A549 (cell line): Measurements from ENCODE around the gene ADGRD1.

Source experiments
- EHF ChIP-seq: fragments of 250-450 bp; sonication (Bioruptor Pico); IDR thresholded peaks from 2 replicates; pipeline ENCODE4 v1.5.0; 2020; ENCODE audit warnings: mild to moderate bottlenecking
- EHMT2 ChIP-seq: fragments of 200-600 bp; sonication (generic); IDR thresholded peaks from 2 replicates; pipeline ENCODE4 v1.6.1; 2016; ENCODE audit warnings: antibody characterized with exemption, low read depth, mild to moderate bottlenecking, moderate library complexity
- MYC ChIP-seq: IDR thresholded peaks from 2 replicates; pipeline ENCODE4 v1.6.1; 2012; ENCODE audit warnings: mild to moderate bottlenecking, inconsistent platforms, low read length, improper control_type of control experiment, borderline replicate concordance
- POLR2A ChIP-seq: IDR thresholded peaks from 2 replicates; pipeline ENCODE4 v1.6.1; 2012; ENCODE audit warnings: mild to moderate bottlenecking, low read length
- TF ChIP-seq, protein P1 (sequence below): fragments of >200 bp; sonication (Bioruptor Twin); formaldehyde crosslinking; IDR thresholded peaks from 3 replicates; pipeline ENCODE4 v1.5.1; 2016
- TF ChIP-seq, protein P2 (sequence below): fragments of 250-450 bp; sonication (Bioruptor Pico); IDR thresholded peaks from 2 replicates; pipeline ENCODE4 v1.5.0; 2020; ENCODE audit warnings: low read depth, mild to moderate bottlenecking, moderate library complexity
- TF ChIP-seq, protein P3 (sequence below): IDR thresholded peaks from 2 replicates; pipeline ENCODE4 v1.6.1; 2012
- TF ChIP-seq, protein P4 (sequence below): fragments of 450-650 bp; IDR thresholded peaks from 2 replicates; pipeline ENCODE4 v1.6.1; 2014; ENCODE audit warnings: antibody characterized with exemption

DNA sequence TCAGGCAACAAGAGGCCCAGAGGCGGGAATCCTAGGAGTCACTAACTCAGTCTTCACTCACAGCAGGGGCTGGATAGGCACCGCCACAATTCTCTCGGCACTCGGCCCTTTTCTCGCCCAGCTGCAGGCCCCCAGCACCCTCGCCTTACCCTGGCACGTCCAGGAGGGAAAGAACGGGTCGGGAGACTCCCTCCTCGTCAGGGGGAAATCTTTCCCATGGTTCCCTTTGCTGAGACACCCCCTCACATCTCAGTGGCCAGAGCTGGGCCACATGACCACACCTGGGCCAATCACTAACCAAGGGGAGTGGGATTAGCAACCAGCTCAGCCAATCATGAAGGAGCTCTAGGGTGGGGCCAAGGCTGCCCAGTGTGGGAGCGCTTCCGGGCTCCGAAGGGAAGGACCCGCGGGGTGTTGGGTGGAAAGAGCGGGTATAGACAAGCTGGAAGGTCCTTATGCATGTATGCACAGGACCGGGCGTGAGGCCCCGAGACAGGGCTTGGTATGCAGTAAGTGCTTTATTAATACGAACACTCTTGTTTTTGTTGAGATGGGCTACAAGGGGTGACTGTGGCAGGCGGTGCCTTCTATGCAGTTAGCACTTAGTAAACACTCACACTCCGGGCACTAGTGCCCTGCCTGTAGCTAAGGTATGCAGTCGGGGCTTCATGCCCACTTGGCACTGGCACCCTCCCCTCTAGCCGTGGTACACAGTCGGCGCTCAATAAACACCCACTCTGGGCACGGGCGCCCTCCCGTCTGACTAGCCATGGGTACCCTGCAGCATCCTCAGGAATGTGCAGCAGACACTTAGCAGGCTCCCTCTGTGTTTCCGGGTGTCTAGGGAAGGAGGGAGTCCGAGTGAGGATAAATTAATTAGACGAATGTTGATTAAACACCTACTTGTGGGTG lies 40.3 kb downstream of the ADGRD1 start:
- TF ChIP-seq, protein P1, sequence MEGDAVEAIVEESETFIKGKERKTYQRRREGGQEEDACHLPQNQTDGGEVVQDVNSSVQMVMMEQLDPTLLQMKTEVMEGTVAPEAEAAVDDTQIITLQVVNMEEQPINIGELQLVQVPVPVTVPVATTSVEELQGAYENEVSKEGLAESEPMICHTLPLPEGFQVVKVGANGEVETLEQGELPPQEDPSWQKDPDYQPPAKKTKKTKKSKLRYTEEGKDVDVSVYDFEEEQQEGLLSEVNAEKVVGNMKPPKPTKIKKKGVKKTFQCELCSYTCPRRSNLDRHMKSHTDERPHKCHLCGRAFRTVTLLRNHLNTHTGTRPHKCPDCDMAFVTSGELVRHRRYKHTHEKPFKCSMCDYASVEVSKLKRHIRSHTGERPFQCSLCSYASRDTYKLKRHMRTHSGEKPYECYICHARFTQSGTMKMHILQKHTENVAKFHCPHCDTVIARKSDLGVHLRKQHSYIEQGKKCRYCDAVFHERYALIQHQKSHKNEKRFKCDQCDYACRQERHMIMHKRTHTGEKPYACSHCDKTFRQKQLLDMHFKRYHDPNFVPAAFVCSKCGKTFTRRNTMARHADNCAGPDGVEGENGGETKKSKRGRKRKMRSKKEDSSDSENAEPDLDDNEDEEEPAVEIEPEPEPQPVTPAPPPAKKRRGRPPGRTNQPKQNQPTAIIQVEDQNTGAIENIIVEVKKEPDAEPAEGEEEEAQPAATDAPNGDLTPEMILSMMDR: no peak
- TF ChIP-seq POLR2A: 0 out of 2 replicates have a peak, but pooled peaks have one; percentile 12
- no peak for TF ChIP-seq MYC
- TF ChIP-seq, protein P2, sequence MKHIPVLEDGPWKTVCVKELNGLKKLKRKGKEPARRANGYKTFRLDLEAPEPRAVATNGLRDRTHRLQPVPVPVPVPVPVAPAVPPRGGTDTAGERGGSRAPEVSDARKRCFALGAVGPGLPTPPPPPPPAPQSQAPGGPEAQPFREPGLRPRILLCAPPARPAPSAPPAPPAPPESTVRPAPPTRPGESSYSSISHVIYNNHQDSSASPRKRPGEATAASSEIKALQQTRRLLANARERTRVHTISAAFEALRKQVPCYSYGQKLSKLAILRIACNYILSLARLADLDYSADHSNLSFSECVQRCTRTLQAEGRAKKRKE (CRISPR knock-in tag): no peak
- TF ChIP-seq, protein P3, sequence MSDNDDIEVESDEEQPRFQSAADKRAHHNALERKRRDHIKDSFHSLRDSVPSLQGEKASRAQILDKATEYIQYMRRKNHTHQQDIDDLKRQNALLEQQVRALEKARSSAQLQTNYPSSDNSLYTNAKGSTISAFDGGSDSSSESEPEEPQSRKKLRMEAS: peak; percentile 57; the same call in 1 of the 2 replicates
- no peak for TF ChIP-seq EHMT2
- TF ChIP-seq, protein P4, sequence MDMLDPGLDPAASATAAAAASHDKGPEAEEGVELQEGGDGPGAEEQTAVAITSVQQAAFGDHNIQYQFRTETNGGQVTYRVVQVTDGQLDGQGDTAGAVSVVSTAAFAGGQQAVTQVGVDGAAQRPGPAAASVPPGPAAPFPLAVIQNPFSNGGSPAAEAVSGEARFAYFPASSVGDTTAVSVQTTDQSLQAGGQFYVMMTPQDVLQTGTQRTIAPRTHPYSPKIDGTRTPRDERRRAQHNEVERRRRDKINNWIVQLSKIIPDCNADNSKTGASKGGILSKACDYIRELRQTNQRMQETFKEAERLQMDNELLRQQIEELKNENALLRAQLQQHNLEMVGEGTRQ: peak; percentile 91
- no peak for TF ChIP-seq EHF (CRISPR knock-in tag)
